IPS-11a (cell line): ENCODE measurements around the gene UBR3.
"Not testable (repeated sequence)": the region's sequence is repeated elsewhere in the genome, so short reads cannot be mapped to it uniquely, and the experiment has no call there.

Experiments used
- H3K4me3 ChIP-seq: one replicate; pipeline ENCODE4 v1.5.1; 2013; ENCODE audit warnings: low read depth, low read length, control low read depth

The UBR3 gene

GRCh38 chr2:169933124-169933711 is 106.0 kb downstream of the UBR3 start:
- no peak overlapping the region for H3K4me3 ChIP-seq

GRCh38 chr2:169936652-169937051 is 109.4 kb downstream of the UBR3 start:
- not testable (repeated sequence) for H3K4me3 ChIP-seq

- H3K4me3 ChIP-seq = no peak overlapping the region
Measured at GRCh38 chr2:169945515-169945914, 118.3 kb downstream of the UBR3 start.

- no peak overlapping the region for H3K4me3 ChIP-seq
Measured at GRCh38 chr2:169946092-169946491, 118.8 kb downstream of the UBR3 start.

GRCh38 chr2:169946546-169946945 is 119.3 kb downstream of the UBR3 start:
- H3K4me3 ChIP-seq = no peak overlapping the region

- H3K4me3 ChIP-seq = no peak overlapping the region
Measured at GRCh38 chr2:169955940-169956339, 128.7 kb downstream of the UBR3 start.

GRCh38 chr2:169957219-169957618 is 130.0 kb downstream of the UBR3 start:
- not testable (repeated sequence) for H3K4me3 ChIP-seq

GRCh38 chr2:169961911-169962310 is 134.7 kb downstream of the UBR3 start:
- H3K4me3 ChIP-seq = no peak overlapping the region

GRCh38 chr2:169963786-169964185 is 136.5 kb downstream of the UBR3 start:
- H3K4me3 ChIP-seq = no peak overlapping the region

- no peak overlapping the region for H3K4me3 ChIP-seq
Measured at GRCh38 chr2:169964740-169965139, 137.5 kb downstream of the UBR3 start.

GRCh38 chr2:169965495-169965894 is 138.2 kb downstream of the UBR3 start:
- no peak overlapping the region for H3K4me3 ChIP-seq

GRCh38 chr2:169966454-169966853 is 139.2 kb downstream of the UBR3 start:
- H3K4me3 ChIP-seq = no peak overlapping the region

GRCh38 chr2:169968743-169969142 is 141.5 kb downstream of the UBR3 start:
- H3K4me3 ChIP-seq = no peak overlapping the region

GRCh38 chr2:169975221-169975620 is 148.0 kb downstream of the UBR3 start:
- no peak overlapping the region for H3K4me3 ChIP-seq

GRCh38 chr2:169976335-169976851 is 149.1 kb downstream of the UBR3 start:
- H3K4me3 ChIP-seq = no peak overlapping the region

- no peak overlapping the region for H3K4me3 ChIP-seq
Measured at GRCh38 chr2:169977530-169977929, 150.3 kb downstream of the UBR3 start.

GRCh38 chr2:169978402-169979017 is 151.3 kb downstream of the UBR3 start:
- H3K4me3 ChIP-seq = no peak overlapping the region

- H3K4me3 ChIP-seq = no peak overlapping the region
Measured at GRCh38 chr2:169979025-169979424, 151.8 kb downstream of the UBR3 start.

GRCh38 chr2:169980001-169980400 is 152.7 kb downstream of the UBR3 start:
- no peak overlapping the region for H3K4me3 ChIP-seq

- no peak overlapping the region for H3K4me3 ChIP-seq
Measured at GRCh38 chr2:169980643-169981042, 153.4 kb downstream of the UBR3 start.

GRCh38 chr2:169982929-169983328 is 155.7 kb downstream of the UBR3 start:
- no peak overlapping the region for H3K4me3 ChIP-seq

- H3K4me3 ChIP-seq = no peak overlapping the region
Measured at GRCh38 chr2:169983506-169983905, 156.3 kb downstream of the UBR3 start.

- H3K4me3 ChIP-seq = no peak overlapping the region
Measured at GRCh38 chr2:169984145-169984544, 156.9 kb downstream of the UBR3 start.
